ENCODE data around the gene RANBP1. TPM values are rescaled to one million over a fixed set of nuclear protein-coding genes. Genes with fewer than 3 reads are reported as not detected.

Gene RANBP1
- total RNA-seq, 2 donors from 2014 or later, result 194 to 256 TPM

DNA sequence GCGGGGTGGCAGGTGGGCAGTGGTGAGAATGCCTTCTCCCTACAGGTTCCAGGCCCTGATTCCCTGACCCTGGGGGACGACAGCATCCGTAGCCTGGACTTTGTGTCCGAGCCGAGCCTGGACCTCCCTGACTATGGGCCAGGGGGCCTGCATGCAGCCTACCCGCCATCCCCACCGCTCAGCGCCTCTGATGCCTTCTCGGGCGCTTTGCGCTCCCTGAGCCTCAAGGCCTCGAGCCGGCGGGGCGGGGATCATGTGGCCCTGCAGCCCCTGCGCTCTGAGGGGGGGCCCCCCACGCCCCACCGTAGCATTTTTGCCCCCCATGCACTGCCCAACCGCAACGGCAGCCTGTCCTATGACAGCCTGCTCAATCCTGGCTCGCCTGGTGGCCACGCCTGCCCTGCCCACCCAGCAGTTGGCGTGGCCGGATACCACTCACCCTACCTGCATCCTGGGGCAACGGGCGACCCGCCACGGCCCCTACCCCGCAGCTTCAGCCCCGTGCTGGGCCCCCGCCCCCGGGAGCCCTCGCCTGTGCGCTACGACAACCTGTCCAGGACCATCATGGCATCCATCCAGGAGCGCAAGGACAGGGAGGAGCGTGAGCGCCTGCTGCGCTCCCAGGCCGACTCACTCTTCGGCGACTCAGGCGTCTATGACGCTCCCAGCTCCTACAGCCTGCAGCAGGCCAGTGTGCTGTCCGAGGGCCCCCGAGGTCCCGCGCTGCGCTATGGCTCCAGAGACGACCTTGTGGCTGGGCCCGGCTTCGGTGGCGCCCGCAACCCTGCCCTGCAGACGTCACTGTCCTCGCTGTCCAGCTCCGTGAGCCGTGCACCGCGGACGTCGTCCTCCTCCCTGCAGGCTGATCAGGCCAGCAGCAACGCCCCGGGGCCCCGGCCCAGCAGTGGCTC, 27.1 kb downstream of the RANBP1 start:
- no peak for ATAC-seq (replicated peaks in 1 of 2)
- H3K4me1 Mint-ChIP-seq (ENCODE audit: low read depth), result no peaks in the 10 kb centered on the region
- H3K36me3 Mint-ChIP-seq (ENCODE audit: insufficient read depth in 2 of 2), result no peaks in the 10 kb centered on the region
- H3K4me3 Mint-ChIP-seq, result no peak overlapping the region
- H3K9me3 Mint-ChIP-seq, result no peaks in the 10 kb centered on the region
- no peak overlapping the region for H3K27ac Mint-ChIP-seq
- no peaks in the 10 kb centered on the region for H3K27me3 Mint-ChIP-seq (ENCODE audit: low read depth)
- no peak for DNase-seq

DNA sequence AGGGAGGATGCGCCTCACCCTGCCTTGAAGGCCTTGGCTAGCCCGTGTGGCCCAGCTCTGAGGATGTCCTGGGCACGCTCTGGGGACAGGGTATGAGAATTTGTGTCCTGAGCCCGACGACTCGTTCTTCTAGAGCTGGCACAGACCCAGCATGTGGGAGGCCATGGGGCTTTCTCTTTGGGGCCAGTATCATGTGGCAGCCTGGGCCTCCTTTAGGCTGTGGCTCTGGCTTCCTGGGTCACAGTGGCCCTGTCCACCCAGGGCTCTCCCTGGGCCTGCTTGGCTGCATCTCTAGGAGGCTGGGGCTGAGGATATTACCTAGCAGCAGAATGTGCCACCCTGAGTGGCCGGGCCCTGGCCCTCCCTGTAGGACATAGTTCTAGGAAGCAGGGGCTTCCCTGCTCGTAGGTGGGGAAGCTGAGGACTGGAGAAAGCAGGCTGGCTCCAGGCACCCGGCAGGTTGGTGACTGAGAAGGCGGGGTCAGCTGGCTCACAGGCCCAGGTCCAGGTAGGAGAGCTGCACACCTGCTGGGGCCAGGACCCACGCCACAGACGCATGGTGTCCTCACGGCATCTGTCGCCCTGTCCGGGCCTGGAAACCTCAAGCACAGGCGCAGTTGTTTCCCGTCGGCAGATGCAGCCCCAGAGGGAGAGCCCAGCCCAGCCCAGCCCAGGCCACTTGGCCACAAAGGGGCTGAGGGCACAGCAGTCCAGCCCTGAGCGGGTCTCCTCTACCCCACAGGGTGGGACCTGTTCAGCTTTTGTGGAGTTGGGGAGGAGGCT, 28.2 kb downstream of the RANBP1 start:
- H3K27ac Mint-ChIP-seq, result no peak overlapping the region
- H3K4me1 Mint-ChIP-seq (ENCODE audit: low read depth), result no peaks in the 10 kb centered on the region
- no peaks in the 10 kb centered on the region for H3K36me3 Mint-ChIP-seq (ENCODE audit: insufficient read depth in 2 of 2)
- no peaks in the 10 kb centered on the region for H3K9me3 Mint-ChIP-seq
- no peak for DNase-seq
- no peak for ATAC-seq (replicated peaks in 1 of 2)
- no peaks in the 10 kb centered on the region for H3K27me3 Mint-ChIP-seq (ENCODE audit: low read depth)
- H3K4me3 Mint-ChIP-seq, result no peak overlapping the region

DNA sequence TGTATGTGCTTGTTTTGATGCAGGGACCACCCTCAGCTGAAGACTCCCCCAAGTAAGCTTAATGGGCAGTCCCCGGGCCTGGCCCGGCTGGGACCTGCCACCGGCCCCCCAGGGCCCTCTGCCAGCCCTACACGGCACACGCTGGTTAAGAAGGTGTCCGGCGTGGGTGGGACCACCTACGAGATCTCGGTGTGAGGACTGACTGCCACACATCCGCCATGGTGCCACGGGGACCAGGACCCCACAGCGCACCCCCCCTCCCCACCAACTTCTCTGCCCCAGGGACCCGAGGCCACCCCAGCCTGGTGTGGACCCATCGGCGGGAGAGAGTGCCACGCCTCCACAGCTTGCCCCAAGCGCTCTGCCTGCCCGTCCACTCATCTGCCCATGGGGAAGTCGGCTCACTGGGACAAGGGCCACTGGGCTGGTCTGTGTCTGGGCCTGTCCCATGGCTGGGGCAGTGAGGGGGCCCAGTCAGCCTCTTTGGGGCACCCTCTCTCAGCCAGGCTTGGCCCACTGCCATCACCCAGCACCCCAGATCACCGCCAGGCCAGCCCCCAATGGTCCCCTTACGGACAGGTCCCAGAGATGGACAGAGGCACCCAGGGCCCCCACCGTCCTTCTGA, 29.4 kb downstream of the RANBP1 start:
- Mint-ChIP-seq H3K36me3 (ENCODE audit: insufficient read depth in 2 of 2) (no peaks in the 10 kb centered on the region), H3K27ac (no peak overlapping the region), H3K4me3 (no peak overlapping the region), H3K4me1 (ENCODE audit: low read depth) (no peaks in the 10 kb centered on the region), H3K27me3 (ENCODE audit: low read depth) (no peaks in the 10 kb centered on the region), H3K9me3 (no peaks in the 10 kb centered on the region)
- DNase-seq (no peak), ATAC-seq (replicated peaks in 1 of 2) (no peak)

DNA sequence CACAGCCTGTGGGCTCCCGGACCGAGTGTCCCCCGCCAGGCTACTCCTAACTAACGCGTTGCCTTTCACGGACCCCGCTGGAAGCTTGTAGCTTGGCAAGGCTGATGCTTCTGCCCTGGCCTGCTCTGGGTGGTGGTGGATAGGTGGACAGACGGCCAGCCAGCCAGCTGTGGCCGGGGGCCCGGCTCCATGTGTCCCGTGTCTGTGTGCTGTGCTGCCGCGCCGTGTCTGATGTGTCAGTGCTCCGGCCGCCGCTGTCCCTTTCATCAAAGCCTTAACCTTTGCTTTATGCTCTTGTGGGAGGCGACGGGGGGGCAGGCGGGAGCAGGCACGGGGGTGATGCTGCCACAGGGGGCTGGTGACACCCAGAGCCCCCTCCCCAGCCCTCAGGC, 29.9 kb downstream of the RANBP1 start:
- Mint-ChIP-seq H3K4me1 (ENCODE audit: low read depth) (no peaks in the 10 kb centered on the region), H3K27me3 (ENCODE audit: low read depth) (no peaks in the 10 kb centered on the region), H3K9me3 (no peaks in the 10 kb centered on the region)

DNA sequence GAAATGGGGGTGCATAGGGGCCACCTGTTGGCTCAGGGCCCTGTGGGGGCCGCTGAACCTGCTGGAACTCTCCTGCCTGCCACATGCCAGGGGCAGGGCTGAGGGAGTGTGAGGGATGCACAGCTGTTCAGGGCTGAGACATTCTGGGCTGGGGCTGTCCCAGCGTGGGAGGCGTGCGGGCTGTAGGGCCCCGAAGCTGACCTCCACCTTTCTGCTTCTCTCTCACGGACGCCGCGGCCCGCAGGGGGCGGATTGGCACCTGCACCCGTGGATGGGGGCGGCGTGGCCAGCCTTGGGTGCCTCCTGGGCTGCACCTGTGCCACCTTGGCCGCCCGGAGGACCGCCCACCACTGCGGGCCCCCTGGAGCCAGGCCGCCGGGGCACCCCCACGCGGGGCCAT, 30.9 kb downstream of the RANBP1 start:
- no peak overlapping the region for H3K27ac Mint-ChIP-seq
- no peaks in the 10 kb centered on the region for H3K36me3 Mint-ChIP-seq (ENCODE audit: insufficient read depth in 2 of 2)
- DNase-seq (no peak), ATAC-seq (replicated peaks in 1 of 2) (no peak)
- no peaks in the 10 kb centered on the region for H3K27me3 Mint-ChIP-seq (ENCODE audit: low read depth)
- no peak overlapping the region for H3K4me3 Mint-ChIP-seq
- H3K9me3 Mint-ChIP-seq, result no peaks in the 10 kb centered on the region
- no peaks in the 10 kb centered on the region for H3K4me1 Mint-ChIP-seq (ENCODE audit: low read depth)

More for the DNA sequence above, 29.9 kb downstream of the RANBP1 start:
- DNase-seq (no peak), ATAC-seq (replicated peaks in 1 of 2) (no peak)
- H3K4me3 Mint-ChIP-seq, result no peak overlapping the region
- no peaks in the 10 kb centered on the region for H3K36me3 Mint-ChIP-seq (ENCODE audit: insufficient read depth in 2 of 2)
- no peak overlapping the region for H3K27ac Mint-ChIP-seq

DNA sequence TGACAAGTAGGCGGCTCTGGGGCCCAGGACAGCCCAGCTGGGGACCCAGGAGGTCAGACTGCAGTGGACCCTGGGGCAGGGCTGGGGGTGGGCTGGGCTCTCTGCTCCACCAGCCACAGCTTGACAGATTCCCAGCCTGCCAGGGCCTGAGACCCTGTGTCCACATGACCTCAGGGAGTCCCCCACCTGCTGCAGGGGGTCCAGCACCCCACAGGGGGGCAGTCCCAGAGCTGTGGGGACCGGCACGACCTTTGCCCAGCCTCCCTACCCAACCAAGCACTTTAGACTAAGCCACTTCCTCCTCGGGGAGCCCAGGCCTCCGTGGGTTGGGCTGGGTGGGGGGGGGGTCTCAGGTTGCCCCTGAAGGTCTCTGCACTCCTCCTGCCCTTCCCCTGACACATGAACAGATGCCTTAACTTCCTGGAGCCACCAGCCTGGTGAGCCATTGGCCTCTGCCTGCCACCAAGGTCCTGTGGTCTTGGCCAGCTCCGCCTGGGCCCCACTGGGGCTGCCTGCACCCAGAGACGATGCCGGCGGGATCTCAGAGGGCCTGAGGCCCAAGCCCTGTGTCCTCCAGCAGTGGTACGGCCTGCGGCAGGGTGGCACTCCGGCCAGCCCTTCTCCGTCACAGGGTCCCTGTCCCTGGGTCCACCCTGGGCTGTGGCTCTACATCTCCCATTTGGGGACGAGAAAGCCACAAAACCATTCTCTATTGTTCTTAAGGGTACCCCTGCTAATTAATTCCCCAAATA, 31.5 kb downstream of the RANBP1 start:
- DNase-seq, result no peak
- Mint-ChIP-seq H3K4me3 (no peak overlapping the region), H3K4me1 (ENCODE audit: low read depth) (no peaks in the 10 kb centered on the region), H3K27ac (no peak overlapping the region), H3K27me3 (ENCODE audit: low read depth) (no peaks in the 10 kb centered on the region), H3K36me3 (ENCODE audit: insufficient read depth in 2 of 2) (no peaks in the 10 kb centered on the region), H3K9me3 (no peaks in the 10 kb centered on the region)
- no peak for ATAC-seq (replicated peaks in 1 of 2)

DNA sequence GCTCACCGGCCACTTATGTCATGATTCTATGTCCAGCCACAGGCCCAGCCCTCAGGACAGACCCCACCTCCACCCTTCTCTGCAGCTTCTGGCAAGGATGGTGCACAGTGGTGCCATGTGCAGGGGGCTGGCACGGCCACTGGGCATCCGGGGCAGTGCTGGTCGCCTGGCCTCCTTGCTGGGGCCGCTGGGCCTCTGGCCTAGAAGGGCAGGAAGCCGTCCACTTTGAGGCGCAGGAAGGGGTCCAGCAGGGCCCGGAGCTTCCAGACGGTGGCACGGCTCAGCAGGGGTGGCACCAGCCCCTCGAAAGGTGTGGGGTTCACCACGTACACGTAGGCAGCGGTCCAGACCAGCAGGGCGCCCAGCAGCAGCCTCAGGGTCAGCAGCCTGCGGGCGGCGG, 32.5 kb downstream of the RANBP1 start:
- no peak for ATAC-seq (replicated peaks in 1 of 2)
- Mint-ChIP-seq H3K4me3 (no peak overlapping the region), H3K9me3 (no peaks in the 10 kb centered on the region)

DNA sequence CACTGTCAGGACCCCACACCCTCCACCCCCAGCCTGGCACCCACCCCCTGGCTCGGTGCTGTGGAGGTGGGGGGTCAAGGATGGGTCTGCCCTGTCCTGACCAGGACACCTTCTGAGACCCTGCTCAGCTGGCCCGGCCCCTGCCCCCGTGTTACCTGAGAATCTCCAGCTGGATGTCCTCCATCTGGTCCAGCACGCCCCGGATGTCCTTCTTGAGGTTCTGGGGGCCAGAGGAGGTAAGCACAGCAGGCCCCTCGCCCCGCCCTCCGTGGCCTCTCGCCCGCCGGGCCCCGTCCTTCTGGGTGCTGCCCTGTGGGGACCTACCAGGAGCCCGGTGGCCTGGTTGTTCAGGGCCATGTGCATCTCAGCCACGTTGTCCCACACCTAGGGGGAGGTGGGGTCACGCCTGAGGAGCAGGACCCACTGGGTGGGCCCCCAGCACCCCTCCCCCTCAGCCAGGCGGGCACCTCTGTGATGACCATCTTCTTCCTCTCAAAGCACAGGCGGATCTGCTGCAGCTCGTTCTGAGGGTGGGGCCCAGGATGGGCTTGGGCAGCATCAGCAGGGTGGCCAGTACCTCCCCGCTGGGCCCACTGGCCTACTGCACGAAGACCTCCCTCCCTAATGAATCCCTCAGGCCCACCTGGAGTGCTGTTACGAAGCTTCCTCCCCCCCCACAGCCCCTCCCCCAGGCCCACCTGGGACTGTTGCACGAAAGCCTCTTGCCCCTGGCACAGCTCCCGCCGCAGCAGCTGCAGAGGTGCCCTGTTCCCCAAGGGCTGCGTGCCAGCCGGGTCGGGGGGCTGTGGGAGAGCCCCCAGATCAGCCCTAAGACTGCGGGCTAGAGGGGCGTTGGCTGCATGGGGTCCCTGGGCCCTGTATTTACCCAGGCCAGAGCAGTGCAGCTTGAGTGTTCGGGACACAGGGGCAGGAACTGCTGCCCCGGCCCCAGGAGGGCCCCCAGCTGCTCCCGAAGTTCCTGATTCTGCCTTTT, 33.6 kb downstream of the RANBP1 start:
- H3K9me3 Mint-ChIP-seq, result no peaks in the 10 kb centered on the region
- H3K4me1 Mint-ChIP-seq (ENCODE audit: low read depth), result no peaks in the 10 kb centered on the region
- no peaks in the 10 kb centered on the region for H3K36me3 Mint-ChIP-seq (ENCODE audit: insufficient read depth in 2 of 2)

More for the DNA sequence above, 32.5 kb downstream of the RANBP1 start:
- no peaks in the 10 kb centered on the region for H3K27me3 Mint-ChIP-seq (ENCODE audit: low read depth)
- H3K27ac Mint-ChIP-seq, result no peak overlapping the region
- no peaks in the 10 kb centered on the region for H3K4me1 Mint-ChIP-seq (ENCODE audit: low read depth)
- no peaks in the 10 kb centered on the region for H3K36me3 Mint-ChIP-seq (ENCODE audit: insufficient read depth in 2 of 2)
- DNase-seq, result no peak

DNA sequence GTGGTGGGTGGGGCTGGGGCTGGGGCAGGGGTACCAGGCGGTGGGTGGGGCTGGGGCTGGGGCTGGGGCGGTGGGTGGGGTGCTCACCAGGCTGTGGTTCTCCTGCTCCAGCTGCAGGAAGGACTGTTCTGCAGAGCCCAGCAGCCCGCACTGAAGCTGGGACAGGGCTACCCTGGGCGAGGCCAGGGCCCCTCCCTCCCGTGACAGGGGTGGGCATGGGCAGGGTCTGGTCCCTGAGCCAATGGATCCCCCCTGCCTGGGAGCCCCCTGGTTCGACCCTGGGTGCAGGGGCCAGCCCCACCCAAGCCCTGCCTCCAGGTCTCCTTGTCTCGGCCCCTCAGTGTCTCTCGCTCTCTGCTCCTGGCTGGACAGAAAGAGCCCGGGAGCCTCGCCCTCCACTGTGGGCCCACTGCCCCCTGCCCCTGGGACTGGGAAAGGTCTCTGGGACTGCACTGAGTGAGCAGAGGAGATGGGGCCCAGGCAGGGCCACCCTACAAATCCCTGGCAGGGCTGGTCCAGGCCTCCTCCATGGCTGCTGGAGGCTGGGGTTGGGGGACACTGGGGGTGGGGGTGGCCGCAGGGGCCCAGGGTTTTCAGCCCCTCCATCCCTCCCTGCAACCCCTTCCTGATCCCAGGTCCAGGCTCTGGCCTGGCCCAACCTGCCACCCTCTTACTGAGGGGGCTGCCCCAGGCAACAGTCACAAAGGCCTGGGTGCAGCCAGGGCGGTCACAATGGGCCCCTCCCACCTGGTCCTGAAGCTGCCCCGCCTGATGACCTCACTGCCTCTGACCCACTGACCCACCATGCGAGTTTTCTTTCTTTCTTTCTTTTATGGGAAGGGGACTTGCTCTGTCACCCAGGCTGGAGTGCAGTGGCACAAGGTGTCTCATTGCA, 34.7 kb downstream of the RANBP1 start, which contains the start of gene CCDC188:
TSS of gene CCDC188 (minus strand) at position 675 of the 895 bp plus-strand sequence. CDS start at position 606, 69 bp downstream.
- H3K36me3 Mint-ChIP-seq (ENCODE audit: insufficient read depth in 2 of 2), result no peaks in the 10 kb centered on the region
- no peaks in the 10 kb centered on the region for H3K9me3 Mint-ChIP-seq
- H3K27ac Mint-ChIP-seq, result no peak within 1 kb of the TSS
- no peaks in the 10 kb centered on the region for H3K4me1 Mint-ChIP-seq (ENCODE audit: low read depth)
- H3K27me3 Mint-ChIP-seq (ENCODE audit: low read depth), result no peaks in the 10 kb centered on the region
- no peak within 1 kb of the TSS for H3K4me3 Mint-ChIP-seq
- DNase-seq (no peak), ATAC-seq (replicated peaks in 1 of 2) (no peak)

More for the DNA sequence above, 33.6 kb downstream of the RANBP1 start:
- H3K27ac Mint-ChIP-seq, result no peak overlapping the region
- no peak overlapping the region for H3K4me3 Mint-ChIP-seq
- no peaks in the 10 kb centered on the region for H3K27me3 Mint-ChIP-seq (ENCODE audit: low read depth)
- ATAC-seq (replicated peaks in 1 of 2), result no peak
- DNase-seq, result no peak

DNA sequence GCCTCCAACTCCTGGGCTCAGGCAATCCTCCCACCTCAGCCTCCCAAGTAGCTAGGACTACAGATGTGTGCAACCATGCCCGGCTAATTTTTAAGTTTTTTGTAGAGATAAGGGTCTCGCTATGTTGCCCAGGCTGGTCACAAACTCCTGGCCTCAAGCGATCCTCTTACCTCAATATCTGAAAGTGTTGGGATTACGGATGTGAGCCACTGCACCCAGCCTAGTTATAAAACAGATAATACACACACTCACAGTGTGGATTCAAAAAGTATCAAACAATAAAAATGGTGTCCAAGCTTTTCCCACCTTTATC, 35.3 kb downstream of the RANBP1 start:
- Mint-ChIP-seq H3K27me3 (ENCODE audit: low read depth) (no peaks in the 10 kb centered on the region), H3K4me3 (no peak overlapping the region), H3K36me3 (ENCODE audit: insufficient read depth in 2 of 2) (no peaks in the 10 kb centered on the region), H3K9me3 (no peaks in the 10 kb centered on the region), H3K27ac (no peak overlapping the region), H3K4me1 (ENCODE audit: low read depth) (no peaks in the 10 kb centered on the region)
- no peak for ATAC-seq (replicated peaks in 1 of 2)
- DNase-seq, result no peak

DNA sequence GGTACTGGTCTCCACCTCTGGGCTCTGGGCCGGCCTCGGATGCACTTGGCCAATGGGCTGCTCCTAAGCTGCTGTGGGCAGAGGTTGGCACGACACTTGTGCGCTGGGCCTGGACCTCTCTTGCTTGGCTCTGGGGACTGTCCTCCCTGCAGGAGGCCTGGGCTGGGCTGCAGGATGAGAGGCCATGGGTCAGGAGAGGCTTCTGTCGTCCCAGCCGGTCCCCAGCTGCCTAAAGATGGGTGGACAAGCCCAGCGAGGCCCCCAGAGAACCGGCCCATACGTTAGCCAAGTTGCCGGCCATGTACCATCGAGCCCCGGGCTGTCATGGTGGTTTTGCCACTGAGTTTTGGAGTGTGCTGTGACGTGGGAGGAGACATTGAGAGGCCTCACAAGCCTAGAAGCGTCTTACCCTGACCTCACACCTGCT, 36.6 kb downstream of the RANBP1 start:
- ATAC-seq (replicated peaks in 1 of 2), result no peak
- Mint-ChIP-seq H3K27ac (no peak overlapping the region), H3K27me3 (ENCODE audit: low read depth) (no peaks in the 10 kb centered on the region), H3K4me3 (no peak overlapping the region), H3K36me3 (ENCODE audit: insufficient read depth in 2 of 2) (no peaks in the 10 kb centered on the region), H3K9me3 (no peaks in the 10 kb centered on the region), H3K4me1 (ENCODE audit: low read depth) (no peaks in the 10 kb centered on the region)
- DNase-seq, result no peak
